NCI-H2196 (cell line): ENCODE data around the gene HSPA8.
"Not testable (repeated sequence)": the region's sequence is repeated elsewhere in the genome, so short reads cannot be mapped to it uniquely, and the experiment has no call there.

Experiments used
- DNase-seq: peaks from one replicate; lab custom pipeline; 2025; ENCODE audit not compliant: unreplicated experiment; lab: John Stamatoyannopoulos, UW

Gene HSPA8

DNA sequence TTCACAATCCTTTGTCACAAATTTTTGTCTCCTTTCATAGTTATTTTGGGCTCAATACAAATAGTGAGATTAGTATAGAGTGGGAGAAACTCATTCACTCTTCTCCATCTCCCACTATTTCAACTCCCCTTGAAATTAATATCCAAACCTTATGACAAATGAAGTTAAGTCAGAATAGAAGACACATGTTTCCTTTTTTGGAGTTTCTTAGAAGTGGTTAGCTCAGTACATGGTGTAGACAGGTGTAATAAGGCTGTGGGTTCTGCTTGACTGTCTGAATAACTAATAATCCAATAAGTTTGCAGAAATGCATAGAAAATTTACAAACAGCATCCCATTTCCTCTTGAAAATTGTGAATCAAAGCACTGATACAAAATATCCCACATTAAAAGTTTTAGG, 10.8 kb upstream of the HSPA8 start:
- DNase-seq: no peak

DNA sequence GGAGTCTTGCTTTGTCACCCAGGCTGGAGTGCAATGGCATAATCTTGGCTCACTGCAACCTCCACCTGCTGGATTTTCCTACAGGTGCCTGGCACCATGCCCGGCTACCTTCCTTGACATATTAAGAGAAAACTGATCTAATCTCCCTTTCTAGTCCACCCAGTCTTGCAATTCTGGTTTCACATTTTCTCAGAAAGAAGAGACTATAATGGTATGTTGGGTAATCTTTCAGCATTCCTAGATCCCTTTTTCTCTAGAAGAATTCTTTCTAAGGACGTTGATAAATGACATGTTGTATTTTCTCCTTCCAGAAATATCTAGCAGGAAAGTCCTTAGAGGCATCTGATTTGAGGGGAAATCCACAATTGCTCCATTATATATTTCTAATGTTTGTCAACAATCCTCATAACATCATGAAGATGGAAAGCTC, 10.4 kb upstream of the HSPA8 start:
- peak; percentile 49 for DNase-seq

- no peak for DNase-seq
These were observed 8.2 kb upstream of the HSPA8 start for GRCh38 chr11:123069908-123070821.

DNA sequence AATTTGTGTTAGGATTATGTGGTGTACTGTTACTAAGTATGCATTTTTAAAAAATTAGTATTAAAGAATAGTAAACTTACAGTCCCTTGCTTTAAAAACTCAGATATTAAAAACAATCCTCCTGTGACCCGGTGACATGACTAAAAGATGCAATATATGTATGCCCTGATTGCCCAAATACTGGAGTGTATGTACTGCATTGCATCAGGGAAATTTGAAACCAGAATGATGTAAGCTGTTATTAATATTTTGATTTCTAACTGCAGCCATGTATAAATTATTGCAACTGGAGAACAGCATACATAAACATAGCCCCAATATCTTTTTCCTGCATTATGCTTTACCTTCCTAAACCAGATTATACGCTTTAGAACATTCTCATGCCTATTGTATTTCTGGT, 3.7 kb upstream of the HSPA8 start:
- no peak for DNase-seq

GRCh38 chr11:123063826-123064657, 2.1 kb upstream of the HSPA8 start:
- no peak for DNase-seq

DNA sequence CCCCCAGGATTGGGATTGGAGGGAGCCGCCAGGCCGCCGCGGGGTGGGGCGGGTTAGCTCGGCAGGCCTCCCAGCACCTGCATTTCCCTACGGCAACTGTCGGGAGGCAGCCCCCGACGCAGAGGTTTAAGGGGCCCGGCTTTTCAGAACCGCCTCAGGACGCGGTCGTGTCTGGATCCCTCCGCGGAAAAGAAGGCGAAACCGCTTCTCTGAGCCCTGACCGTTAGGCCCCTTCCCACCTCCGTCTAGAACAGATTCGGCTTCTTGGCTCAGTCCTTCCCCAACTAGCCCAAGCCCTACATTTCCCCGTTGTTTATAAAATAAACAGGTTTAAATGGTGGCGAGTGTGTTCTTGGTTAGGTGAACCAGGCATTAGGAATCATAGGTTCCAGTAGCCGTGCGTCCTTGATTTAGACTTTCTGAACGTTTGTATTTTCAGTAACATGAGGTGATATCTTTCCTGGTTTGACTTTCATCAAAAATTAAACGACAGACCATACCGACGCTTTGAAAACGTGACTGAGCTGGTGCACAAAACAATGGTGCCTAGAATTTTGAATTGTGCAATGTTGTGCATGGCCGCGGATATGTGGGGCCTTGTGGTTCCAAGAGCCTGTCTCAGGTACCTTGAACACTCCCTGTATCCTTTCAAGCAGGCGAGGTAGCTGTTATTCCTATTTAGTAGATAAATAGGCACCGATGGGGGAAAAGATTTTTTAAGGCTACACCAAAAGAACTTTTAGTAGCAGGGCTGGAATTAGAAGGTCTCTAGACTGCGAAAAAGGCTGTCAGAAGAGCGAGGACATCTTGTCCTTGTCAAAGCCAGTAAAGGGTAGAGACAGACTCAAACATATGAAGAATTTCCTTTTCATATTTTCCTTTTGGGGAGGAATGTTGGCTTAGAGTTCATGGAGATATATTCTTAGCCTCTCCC, 1.2 kb upstream of the HSPA8 start:
- DNase-seq: peak; percentile 53

DNA sequence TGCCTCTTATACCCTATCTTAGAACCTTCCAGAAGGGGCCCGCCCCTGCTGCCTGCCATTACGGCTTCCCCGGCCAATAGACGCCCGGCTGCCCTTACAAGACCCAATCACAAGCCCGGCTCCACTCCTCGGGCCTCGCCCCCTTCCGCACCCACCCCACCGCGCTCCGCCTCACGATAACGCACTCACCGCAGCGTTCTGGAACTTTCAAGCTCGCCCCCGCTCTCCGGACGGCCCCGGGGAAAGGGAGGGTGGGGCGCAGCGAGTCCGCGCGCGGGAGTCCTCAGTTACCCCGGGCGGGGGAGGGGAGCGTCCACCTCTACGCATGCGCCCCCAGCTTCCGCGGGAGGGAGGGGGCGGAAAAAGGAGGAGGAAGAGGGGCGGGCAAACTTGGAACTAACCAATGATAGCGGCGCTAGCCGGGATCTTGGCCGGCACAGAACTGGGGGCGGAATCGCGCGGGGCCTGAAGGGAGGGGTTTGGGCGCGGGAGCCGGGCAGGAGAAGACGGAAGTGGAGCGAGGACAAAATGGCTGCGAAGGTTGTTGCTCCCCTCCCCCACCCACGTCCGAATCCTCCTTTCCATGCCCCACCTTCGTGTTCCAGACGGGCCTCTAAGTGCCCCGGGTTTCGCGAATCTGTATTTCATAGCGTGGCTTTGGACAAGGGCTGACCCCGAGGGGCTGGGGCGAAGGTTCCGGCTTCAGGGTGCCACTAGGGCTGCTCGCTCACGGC, 389 bp upstream of the HSPA8 start:
- peak; percentile 99 for DNase-seq

- DNase-seq: no peak
These were observed 1.5 kb downstream of the HSPA8 start for GRCh38 chr11:123060277-123061000.

DNA sequence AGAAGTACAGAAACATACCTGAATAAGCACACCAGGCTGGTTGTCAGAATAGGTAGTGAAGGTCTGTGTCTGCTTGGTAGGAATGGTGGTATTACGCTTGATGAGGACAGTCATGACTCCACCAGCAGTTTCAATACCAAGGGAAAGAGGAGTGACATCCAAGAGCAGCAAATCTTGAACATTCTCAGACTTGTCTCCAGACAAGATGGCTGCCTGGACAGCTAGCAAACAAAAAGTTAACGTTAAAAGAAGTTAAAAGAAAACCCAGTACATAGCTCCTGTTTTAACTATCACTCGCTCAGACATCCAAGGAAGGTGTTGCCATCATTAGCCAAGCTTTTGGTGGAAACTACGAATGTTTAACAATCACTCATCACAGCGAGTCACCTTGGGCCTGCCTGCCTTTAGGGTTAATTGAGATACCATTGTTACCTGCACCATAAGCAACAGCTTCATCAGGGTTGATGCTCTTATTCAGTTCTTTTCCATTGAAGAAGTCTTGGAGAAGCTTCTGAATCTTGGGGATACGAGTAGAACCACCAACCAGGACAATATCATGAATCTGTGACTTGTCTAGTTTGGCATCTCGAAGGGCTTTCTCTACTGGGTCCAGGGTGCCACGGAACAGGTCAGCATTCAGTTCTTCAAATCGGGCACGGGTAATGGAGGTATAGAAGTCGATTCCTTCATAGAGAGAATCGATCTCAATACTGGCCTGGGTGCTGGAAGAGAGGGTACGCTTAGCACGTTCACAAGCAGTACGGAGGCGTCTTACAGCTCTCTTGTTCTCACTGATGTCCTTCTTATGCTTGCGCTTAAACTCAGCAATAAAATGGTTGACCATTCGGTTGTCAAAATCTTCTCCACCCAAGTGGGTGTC, 2.7 kb downstream of the HSPA8 start:
- not testable (repeated sequence) for DNase-seq

DNA sequence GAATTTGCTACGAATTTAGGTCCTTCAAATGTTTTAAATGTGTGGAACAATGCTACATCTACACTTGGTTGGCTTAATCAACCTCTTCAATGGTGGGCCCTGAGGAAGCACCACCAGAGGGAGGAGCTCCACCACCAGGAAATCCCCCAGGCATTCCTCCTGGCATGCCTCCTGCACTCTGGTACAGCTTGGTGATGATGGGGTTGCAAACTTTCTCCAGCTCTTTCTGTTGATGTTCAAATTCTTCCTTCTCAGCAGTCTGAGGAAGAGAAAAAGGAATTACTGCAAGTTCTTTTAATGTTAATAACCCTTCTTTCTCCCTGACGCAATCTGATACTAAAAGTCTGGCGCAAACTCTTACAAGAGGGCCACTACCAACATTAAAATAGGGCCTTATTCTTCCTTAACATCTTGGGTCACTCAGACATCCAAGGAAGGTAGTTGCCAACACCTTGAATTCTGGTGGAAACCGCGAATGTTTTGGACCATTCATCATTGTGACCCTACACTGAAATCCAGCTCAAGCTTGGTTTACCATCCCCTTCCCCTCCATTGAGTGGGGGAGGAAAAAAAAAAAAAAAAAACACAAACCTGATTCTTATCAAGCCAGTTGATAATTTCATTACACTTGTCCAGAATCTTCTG, 4.2 kb downstream of the HSPA8 start:
- no peak for DNase-seq

DNA sequence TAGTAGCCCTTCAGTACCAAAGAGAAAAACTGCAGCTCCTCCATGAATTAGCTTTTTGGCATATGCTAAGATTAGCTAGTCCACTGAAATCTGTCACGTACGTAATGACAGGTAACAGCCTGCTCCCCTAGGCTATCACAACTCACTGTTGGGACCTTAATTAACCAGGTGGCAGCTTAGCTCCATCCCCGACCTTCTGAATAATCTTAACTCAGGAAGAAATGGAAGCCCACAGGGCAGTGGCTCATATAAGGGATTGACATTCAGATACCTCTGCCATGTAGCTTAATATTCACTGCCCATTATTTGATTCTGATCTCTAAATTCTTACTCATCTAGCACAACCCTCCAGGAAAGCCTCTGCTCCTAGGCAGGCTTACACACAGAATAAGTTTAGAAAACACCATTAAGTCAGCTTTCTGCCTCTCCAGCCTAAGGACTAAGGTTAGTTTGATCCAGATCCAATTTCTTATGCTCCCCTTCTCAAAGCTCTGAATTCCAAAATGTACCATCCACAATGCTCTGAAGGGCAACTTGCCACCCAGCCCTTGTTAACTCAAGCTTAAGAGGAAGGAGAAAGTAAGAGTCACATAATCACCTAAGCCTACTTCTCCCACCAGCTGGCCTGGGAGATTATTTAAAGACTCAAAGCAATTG, 5.0 kb downstream of the HSPA8 start:
- no peak for DNase-seq

DNA sequence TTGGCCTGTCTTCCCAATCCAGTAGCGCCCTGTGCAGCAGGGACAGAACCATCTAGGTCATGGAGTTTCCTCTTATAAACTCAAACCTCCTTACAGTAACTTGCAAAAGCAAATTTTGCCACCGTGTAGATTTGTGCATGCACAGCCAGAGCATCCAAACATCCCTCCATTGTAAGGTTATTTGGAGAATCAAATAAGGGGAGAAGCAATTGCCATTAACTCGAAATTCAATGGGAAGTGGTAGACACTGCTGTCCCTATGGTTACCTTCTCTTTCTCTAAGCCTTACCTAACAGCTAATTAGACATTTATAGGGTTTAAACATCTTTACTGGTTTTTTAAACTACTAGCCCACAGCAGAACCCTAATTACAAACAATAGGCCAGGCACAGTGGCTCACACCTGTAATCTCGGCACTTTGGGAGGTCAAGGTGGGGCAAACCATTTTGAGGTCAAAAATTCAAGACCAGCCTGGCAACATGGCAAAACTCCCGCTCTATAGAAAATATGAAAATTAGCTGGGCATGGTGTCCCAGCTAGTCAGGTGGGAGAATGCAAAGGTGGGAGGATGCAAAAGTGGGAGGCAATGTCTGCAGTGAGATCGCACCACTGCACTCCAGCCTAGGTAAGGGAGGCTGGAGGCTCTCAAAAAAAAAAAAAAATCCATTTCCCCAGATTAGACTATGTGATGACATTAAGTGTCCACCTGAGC, 6.6 kb downstream of the HSPA8 start:
- no peak for DNase-seq

GRCh38 chr11:123054301-123055065, 7.5 kb downstream of the HSPA8 start:
- peak; percentile 86 for DNase-seq

DNA sequence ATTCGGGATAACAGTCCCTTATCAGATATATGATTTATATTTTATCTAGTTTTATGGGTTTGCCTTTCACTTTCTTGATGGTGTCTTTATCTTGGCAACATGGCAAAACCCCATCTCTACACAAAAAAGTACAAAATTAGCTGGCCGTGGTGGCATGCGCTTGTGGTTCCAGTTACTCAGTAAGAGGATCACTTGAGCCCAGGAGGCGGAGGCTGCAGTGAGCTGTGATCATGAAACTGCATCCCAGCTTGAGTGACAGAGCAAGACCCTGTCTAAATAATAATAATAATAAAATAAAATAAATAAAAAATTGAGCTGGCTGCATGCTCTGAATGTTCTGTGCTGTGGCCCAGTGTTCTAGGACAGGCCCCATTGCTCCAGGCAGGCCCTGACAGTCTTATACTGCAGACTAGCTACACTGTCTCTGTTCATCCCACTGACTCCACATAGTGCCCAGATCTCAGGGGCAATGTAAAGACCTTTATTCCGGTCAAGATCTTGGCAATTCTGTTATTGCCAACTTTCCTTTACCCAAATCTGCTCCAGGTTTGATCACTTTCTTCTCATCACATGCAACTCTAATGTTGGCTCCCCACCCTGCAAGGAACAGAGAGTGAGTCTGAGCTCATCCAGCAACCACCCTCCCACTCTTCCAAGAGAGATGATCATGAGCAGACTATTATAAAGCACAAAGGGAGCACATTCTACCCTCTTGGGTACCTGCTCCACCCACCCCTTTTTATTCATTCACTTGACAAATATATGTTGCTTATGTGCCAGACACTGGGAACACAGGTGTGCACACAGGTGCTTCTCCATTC, 8.8 kb downstream of the HSPA8 start:
- no peak for DNase-seq

DNA sequence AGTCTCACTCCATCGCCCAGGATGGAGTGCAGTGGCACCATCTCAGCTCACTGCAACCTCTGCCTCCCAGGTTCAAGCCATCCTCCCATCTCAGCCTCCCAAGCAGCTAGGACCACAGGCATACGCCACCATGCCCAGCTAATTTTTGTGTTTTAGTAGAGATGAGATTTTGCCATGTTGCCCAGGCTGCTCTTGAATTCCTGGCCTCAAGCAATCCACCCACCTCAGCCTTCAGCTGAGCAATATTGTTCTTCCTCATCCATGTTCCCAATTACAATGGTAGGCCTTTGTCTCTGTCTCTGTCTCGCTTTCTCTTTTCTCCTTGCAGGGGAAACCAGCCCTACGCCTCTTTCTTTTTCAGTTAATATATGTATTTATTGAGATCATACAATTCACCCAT, 10.3 kb downstream of the HSPA8 start:
- DNase-seq: no peak
